Vagina (tissue), 2 donors: Measurements from ENCODE around the gene RABGAP1L. TPM values are rescaled to one million over a fixed set of nuclear protein-coding genes. Genes with fewer than 3 reads are reported as not detected.
"Not testable (repeated sequence)": the region's sequence is repeated elsewhere in the genome, so short reads cannot be mapped to it uniquely, and the experiment has no call there.

Experiments used
- DNase-seq, 2 donors: peaks; one replicate each; pipeline ENCODE4 v3.0.0-alpha.2; 2017; ENCODE audit errors: extremely low spot score in 2 of 2
- H3K27ac ChIP-seq: fragments of 200-600 bp; sonication (generic); one replicate; pipeline ENCODE4 v1.5.1; 2019
- H3K27me3 ChIP-seq: fragments of 200-600 bp; sonication (generic); one replicate; pipeline ENCODE4 v1.5.1; 2019
- H3K36me3 ChIP-seq, 2 donors: fragments of 200-600 bp; sonication (generic); one replicate each; pipeline ENCODE4 v1.5.1; 2017 to 2019
- H3K4me1 ChIP-seq: fragments of 200-600 bp; sonication (generic); one replicate; pipeline ENCODE4 v1.5.1; 2019
- H3K4me3 ChIP-seq, 2 donors: fragments of 200-600 bp; sonication (generic); 1 replicate in 1 of 2; 2 replicates in 1 of 2; pipeline ENCODE4 v1.5.1; 2016 to 2019
- H3K9me3 ChIP-seq: fragments of 200-600 bp; sonication (generic); one replicate; pipeline ENCODE4 v1.5.1; 2019
- POLR2A ChIP-seq, 2 donors: fragments of 450-650 bp; IDR thresholded peaks; one replicate each; pipeline ENCODE4 v1.6.1; 2017; ENCODE audit warnings: antibody characterized with exemption in 2 of 2, mild to moderate bottlenecking in 2 of 2, moderate library complexity in 2 of 2
- POLR2AphosphoS5 ChIP-seq, 2 donors: sonication (generic); formaldehyde crosslinking; IDR thresholded peaks; one replicate each; pipeline ENCODE4 v1.9.0; 2017; ENCODE audit warnings: antibody characterized with exemption in 2 of 2, mild to moderate bottlenecking in 2 of 2, low read depth in 1 of 2; ENCODE audit not compliant: insufficient read depth in 1 of 2
- intact Hi-C: fragments of 100-400 bp; cut with DNase I; formaldehyde crosslinking; loops from one replicate; pipeline ENCODE4 v1.15.1; 2023
- total RNA-seq: library from RNA; depleted of rRNA; stranded (reverse); fragments of >200 nt; gene quantifications from one replicate; pipeline ENCODE4 v1.2.3, GENCODE V29; 2016
- TF ChIP-seq, protein P1 (sequence below), 3 experiments: fragments of 450-650 bp in 2 of 3; fragments of 200-600 bp in 1 of 3; sonication (generic) in 1 of 3; IDR thresholded peaks; one replicate each; pipeline ENCODE4 v1.5.1; 2017 to 2019; ENCODE audit warnings: antibody characterized with exemption in 3 of 3, mild to moderate bottlenecking in 2 of 3, moderate library complexity in 2 of 3

Gene RABGAP1L
- total RNA-seq, 1 donor from 2014 or later: 40.0 TPM

DNA sequence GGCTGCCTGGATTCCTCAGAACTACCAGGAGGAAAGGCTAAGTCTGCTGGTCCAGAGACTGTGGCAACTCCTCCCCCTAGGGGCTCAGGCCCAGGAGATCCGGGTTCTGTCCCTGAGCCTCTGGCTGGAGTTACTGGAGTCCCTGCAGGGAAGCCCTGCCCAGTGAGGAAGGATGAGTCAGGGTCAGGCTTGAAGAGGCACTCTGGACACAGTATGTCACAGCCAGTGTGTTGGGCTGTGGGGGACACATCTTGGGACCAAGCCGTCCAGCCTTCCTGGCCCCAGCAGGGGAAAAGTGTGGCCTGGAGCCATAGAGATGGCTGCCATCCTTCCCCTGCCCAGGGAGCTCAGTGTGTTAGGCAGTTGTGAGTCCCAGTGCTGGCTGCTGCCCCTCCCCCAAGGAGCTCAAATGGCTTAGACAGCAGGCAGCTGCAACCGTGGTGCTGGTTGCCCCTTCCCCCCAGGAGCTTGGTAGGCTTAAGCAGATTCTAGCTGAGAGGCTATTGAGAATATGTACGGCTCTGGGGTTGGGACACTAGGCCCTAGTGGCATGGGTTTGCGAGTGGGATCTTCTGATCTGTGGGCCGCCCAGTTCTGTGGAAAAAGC lies 28.2 kb upstream of the RABGAP1L start:
- no peaks in the 10 kb centered on the region for H3K4me1 ChIP-seq
- no peak for DNase-seq
- intact Hi-C loops: no loop called here
- H3K9me3 ChIP-seq: no peaks in the 10 kb centered on the region
- H3K27ac ChIP-seq: no peak overlapping the region
- TF ChIP-seq POLR2A (IDR thresholded peaks at IDR 0.05): no peak
- TF ChIP-seq, protein P1, sequence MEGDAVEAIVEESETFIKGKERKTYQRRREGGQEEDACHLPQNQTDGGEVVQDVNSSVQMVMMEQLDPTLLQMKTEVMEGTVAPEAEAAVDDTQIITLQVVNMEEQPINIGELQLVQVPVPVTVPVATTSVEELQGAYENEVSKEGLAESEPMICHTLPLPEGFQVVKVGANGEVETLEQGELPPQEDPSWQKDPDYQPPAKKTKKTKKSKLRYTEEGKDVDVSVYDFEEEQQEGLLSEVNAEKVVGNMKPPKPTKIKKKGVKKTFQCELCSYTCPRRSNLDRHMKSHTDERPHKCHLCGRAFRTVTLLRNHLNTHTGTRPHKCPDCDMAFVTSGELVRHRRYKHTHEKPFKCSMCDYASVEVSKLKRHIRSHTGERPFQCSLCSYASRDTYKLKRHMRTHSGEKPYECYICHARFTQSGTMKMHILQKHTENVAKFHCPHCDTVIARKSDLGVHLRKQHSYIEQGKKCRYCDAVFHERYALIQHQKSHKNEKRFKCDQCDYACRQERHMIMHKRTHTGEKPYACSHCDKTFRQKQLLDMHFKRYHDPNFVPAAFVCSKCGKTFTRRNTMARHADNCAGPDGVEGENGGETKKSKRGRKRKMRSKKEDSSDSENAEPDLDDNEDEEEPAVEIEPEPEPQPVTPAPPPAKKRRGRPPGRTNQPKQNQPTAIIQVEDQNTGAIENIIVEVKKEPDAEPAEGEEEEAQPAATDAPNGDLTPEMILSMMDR (IDR thresholded peaks at IDR 0.05): no peak
- no peak for TF ChIP-seq POLR2AphosphoS5 (IDR thresholded peaks at IDR 0.05; ENCODE audit: insufficient read depth in 1 of 2, low read depth in 1 of 2)
- no peaks in the 10 kb centered on the region for H3K36me3 ChIP-seq
- H3K27me3 ChIP-seq: no peaks in the 10 kb centered on the region
- H3K4me3 ChIP-seq: no peak overlapping the region

DNA sequence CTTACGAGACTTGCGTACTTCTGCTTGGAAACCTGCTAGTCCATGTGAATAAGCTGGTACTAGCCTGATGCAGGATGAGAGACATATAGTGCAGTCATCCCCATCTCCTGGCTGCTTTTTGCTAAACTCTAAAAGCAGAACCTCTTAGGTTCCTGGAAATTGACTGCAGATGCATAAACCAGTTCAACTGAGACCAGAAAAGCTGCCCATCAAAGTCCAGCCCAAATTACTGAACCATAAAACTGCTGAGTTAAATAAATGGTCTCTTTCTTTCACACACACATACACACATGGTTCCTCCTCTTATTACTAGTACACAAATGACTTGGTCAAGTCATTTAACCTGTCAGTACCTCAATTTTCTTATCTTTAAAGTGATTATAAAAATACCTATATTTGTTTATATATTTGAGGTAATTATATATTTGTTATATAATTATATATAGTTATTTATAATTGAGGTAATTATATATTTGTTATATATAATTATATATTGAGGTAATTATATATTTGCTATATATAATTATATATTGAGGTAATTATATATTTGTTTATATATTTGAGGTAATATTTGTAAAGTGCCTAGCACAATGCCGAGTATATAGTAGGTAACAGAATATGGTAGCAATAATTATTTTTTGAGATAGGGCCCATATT lies 25.2 kb upstream of the RABGAP1L start:
- H3K27ac ChIP-seq: no peak overlapping the region
- H3K27me3 ChIP-seq: no peaks in the 10 kb centered on the region

DNA sequence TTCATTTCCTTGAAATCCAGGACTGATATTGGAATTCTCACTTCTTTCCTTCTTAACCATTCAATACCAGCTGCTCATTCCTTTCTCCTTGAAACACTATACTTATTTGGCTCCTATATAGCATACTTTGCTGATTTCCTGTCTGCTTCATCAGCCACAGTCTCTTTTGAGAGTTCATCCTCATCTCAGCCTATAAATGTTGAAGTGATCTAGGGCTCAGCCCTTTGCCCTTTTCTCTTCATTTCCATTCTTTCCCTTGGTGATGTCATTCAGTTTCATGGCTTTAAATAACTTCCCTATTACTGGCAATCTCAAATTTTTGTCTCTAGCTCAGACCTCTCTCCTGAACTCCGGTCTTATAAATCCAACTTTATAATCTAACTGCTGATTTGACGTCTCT lies 24.1 kb upstream of the RABGAP1L start:
- Histone ChIP-seq H3K4me3 (no peak overlapping the region), H3K27me3 (no peaks in the 10 kb centered on the region), H3K4me1 (no peaks in the 10 kb centered on the region), H3K9me3 (no peaks in the 10 kb centered on the region), H3K27ac (no peak overlapping the region), H3K36me3 (no peaks in the 10 kb centered on the region)
- no peak for DNase-seq
- intact Hi-C loops: no loop called here
- TF ChIP-seq POLR2AphosphoS5 (IDR thresholded peaks at IDR 0.05; ENCODE audit: insufficient read depth in 1 of 2, low read depth in 1 of 2) (no peak), POLR2A (IDR thresholded peaks at IDR 0.05) (no peak)
- TF ChIP-seq, protein P1 (IDR thresholded peaks at IDR 0.05): no peak

More for the DNA sequence above, 25.2 kb upstream of the RABGAP1L start:
- no peaks in the 10 kb centered on the region for H3K36me3 ChIP-seq
- intact Hi-C loops: no loop called here
- no peak overlapping the region for H3K4me3 ChIP-seq
- TF ChIP-seq, protein P1 (IDR thresholded peaks at IDR 0.05): no peak
- TF ChIP-seq POLR2AphosphoS5 (IDR thresholded peaks at IDR 0.05; ENCODE audit: insufficient read depth in 1 of 2, low read depth in 1 of 2): no peak
- TF ChIP-seq POLR2A (IDR thresholded peaks at IDR 0.05): no peak
- DNase-seq: no peak
- no peaks in the 10 kb centered on the region for H3K4me1 ChIP-seq
- H3K9me3 ChIP-seq: no peaks in the 10 kb centered on the region

DNA sequence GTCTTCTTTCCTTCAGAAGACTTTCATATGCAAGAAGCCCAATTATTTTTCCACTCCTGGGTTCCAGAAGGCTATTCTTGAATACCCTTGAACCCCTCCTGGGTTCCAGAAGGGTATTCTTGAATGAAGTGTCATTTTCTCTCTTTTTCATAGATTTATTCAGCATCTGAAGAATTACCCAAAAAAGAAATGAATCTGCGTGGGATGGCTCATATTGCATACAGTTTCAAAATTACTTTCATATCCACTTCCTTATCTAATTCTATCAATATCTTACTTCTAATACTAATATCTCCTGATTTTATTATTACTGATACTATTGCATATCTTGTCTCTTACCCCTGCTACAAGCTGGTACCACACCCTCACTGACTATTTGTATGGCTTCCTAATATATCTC lies 22.6 kb upstream of the RABGAP1L start:
- H3K9me3 ChIP-seq: no peaks in the 10 kb centered on the region
- H3K27me3 ChIP-seq: no peaks in the 10 kb centered on the region
- H3K27ac ChIP-seq: no peak overlapping the region
- no peak overlapping the region for H3K4me3 ChIP-seq
- no peaks in the 10 kb centered on the region for H3K4me1 ChIP-seq
- TF ChIP-seq POLR2A (IDR thresholded peaks at IDR 0.05) (no peak), POLR2AphosphoS5 (IDR thresholded peaks at IDR 0.05; ENCODE audit: insufficient read depth in 1 of 2, low read depth in 1 of 2) (no peak)
- TF ChIP-seq, protein P1 (IDR thresholded peaks at IDR 0.05): no peak
- DNase-seq: no peak
- no peaks in the 10 kb centered on the region for H3K36me3 ChIP-seq
- intact Hi-C loops: no loop called here

DNA sequence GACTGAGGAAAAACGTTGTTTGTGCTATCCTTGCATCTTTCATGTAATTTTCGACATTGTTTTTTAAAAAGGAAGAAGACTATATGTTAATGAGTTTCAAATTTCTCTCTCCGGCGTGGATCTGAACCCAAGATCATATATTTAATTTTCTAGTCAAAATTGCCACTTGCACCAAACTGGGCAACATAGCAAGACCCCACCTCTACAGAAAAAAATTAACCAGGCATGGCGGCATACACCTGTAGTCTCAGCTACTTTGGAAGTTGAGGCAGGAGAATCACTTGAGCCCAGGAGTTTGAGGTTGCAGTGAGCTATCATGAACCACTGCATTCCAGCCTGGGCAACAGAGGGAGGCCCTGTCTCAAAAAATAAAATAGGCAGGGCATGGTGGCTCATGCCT lies 16.5 kb upstream of the RABGAP1L start:
- DNase-seq: no peak
- Histone ChIP-seq H3K9me3 (no peaks in the 10 kb centered on the region), H3K27me3 (no peaks in the 10 kb centered on the region), H3K36me3 (no peaks in the 10 kb centered on the region), H3K27ac (no peak overlapping the region), H3K4me1 (no peaks in the 10 kb centered on the region), H3K4me3 (no peak overlapping the region)
- intact Hi-C loops: no loop called here
- TF ChIP-seq, protein P1 (IDR thresholded peaks at IDR 0.05): no peak
- no peak for TF ChIP-seq POLR2A (IDR thresholded peaks at IDR 0.05)
- no peak for TF ChIP-seq POLR2AphosphoS5 (IDR thresholded peaks at IDR 0.05; ENCODE audit: insufficient read depth in 1 of 2, low read depth in 1 of 2)

DNA sequence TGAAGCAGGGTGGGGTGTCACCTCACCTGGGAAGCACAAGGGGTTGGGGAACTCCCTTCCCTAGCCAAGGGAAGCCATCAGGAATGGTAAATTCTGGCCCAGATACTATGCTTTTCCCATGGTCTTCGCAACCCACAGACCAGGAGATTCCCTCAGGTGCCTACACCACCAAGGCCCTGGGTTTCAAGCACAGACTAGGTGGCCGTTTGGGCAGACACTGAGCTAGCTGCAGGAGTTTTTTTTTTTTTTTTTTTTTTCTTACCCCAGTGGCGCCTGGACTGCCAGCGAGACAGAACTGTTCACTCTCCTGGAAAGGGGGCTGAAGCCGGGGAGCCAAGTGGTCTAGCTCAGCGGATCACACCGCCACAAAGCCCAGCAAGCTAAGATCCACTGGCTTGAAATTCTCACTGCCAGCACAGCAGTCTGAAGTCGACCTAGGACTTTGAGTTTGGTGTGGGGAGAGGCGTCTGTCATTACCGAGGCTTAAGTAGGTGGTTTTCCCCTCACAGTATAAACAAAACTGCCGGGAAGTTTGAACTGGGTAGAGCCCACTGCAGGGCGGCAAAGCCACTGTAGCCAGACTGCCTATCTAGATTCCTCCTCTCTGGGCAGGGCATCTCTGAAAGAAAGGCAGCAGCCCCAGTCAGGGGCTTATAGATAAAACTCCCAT lies 15.5 kb upstream of the RABGAP1L start:
- DNase-seq, H3K4me1 ChIP-seq, H3K36me3 ChIP-seq, H3K27ac ChIP-seq, intact Hi-C loops, H3K4me3 ChIP-seq, H3K9me3 ChIP-seq, H3K27me3 ChIP-seq: not testable (repeated sequence)

DNA sequence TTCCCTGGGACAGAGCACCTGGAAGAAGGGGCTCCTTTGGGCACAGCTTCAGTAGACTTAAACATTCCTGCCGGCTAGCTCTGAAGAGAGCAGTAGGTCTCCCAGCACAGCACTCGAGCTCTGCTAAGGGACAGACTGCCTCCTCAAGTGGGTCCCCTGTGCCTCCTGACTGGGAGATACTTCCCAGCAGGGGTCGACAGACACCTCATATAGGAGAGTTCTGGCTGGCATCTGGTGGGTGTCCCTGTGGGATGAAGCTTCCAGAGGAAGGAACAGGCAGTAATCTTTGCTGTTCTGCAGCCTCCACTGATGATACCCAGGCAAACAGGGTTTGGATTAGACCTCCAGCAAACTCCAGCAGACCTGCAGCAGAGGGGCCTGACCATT lies 14.9 kb upstream of the RABGAP1L start:
- H3K27me3 ChIP-seq, DNase-seq, H3K9me3 ChIP-seq, H3K36me3 ChIP-seq, H3K4me1 ChIP-seq, H3K27ac ChIP-seq, H3K4me3 ChIP-seq, intact Hi-C loops: not testable (repeated sequence)
